ENCODE results near the gene MN1. TPM values are rescaled to one million over a fixed set of nuclear protein-coding genes. Genes with fewer than 3 reads are reported as not detected.

MN1 gene
- total and polyA plus RNA-seq, 2 donors (not counting 1 experiment from before 2014, with no cell fraction given), result 0.02 to 0.12 TPM

DNA sequence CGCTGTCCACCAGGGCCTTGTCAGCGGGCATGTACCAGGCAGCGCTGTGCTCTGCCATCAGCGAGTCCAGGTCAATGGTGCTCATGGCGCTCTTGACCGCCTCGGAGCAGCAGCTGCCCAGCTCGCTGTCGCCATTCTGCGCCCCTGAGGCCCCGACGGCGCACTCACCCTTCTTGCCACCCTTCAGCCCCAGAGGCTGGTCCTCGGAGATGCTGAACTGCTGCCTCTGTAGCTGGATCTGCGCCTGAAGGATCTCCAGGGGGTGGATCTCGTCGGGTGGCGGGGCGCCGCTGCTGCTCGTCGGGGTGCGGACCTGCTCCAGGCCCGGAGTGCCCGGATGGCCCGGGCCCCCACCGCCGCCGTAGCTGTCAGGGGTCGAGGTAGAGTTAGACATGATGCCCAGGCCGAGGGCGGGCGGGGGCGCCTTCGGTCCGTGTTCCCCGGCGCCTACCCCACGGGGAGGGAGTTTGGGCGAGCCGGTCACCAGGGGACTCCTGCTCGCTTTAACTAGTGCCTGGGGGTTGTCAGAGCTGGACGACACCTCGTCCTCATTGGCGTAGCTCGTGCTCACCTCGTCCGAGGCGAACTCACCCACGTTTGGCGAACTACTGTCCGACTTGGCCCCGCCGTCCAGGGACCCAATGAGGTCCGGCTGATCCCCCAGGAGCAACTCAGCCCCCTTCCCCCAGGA is 4.6 kb downstream of the MN1 start:
- no peaks in the 10 kb centered on the region for H3K36me3 ChIP-seq (replicated peaks in 1 of 2; ENCODE audit: control extremely low read depth in 1 of 2, control insufficient read depth in 1 of 2, extremely low read depth in 1 of 2, insufficient read depth in 2 of 2, low read length in 1 of 2)
- no peaks in the 10 kb centered on the region for H4K20me1 ChIP-seq (ENCODE audit: control insufficient read depth, insufficient read depth, low read length, poor library complexity, severe bottlenecking)
- H3K4me3 ChIP-seq (ENCODE audit: control extremely low read depth in 1 of 5, extremely low read depth in 1 of 5, insufficient read depth in 1 of 5, low read depth in 2 of 5, low read length in 4 of 5), result no peak overlapping the region
- intact Hi-C loops (cut with micrococcal nuclease), result no loop called here
- H3K4me1 ChIP-seq (ENCODE audit: control insufficient read depth in 2 of 2, insufficient read depth in 2 of 2, low read length in 2 of 2), result peaks cover 7 to 9% of the 10 kb centered on the region in 2 donors
- H3K4me1 Mint-ChIP-seq, result peaks cover 1% of the 10 kb centered on the region
- POLR2A ChIA-PET, result no interaction called here
- no peak overlapping the region for H2AFZ ChIP-seq (ENCODE audit: insufficient read depth, low read depth, low read length, poor library complexity, severe bottlenecking)
- H3K9ac ChIP-seq (ENCODE audit: low read length), result no peak overlapping the region
- H3K79me2 ChIP-seq (ENCODE audit: control insufficient read depth, insufficient read depth, low read length), result no peaks in the 10 kb centered on the region
- ATAC-seq (ENCODE audit: low read depth), result no peak
- no peak for DNase-seq
- CTCF ChIA-PET, result no interaction called here
- H3K27ac ChIP-seq (ENCODE audit: low read length in 2 of 2), result no peak overlapping the region
- H3K4me2 ChIP-seq (replicated peaks; ENCODE audit: low read depth, low read length, poor library complexity, severe bottlenecking), result no peak overlapping the region
- H3K9me3 ChIP-seq (ENCODE audit: control extremely low read depth in 1 of 3, control insufficient read depth in 2 of 3, insufficient read depth in 1 of 3, low read length in 2 of 3), result no peaks in the 10 kb centered on the region
- WGBS (ENCODE audit: insufficient coverage), result 96% methylated on average over 54 of the region's 55 CpGs
- no peak for TF ChIP-seq EZH2 (IDR thresholded peaks at IDR 0.05; ENCODE audit: borderline replicate concordance, insufficient read depth, low read depth, low read length, poor library complexity, severe bottlenecking)
- TF ChIP-seq, protein P1, sequence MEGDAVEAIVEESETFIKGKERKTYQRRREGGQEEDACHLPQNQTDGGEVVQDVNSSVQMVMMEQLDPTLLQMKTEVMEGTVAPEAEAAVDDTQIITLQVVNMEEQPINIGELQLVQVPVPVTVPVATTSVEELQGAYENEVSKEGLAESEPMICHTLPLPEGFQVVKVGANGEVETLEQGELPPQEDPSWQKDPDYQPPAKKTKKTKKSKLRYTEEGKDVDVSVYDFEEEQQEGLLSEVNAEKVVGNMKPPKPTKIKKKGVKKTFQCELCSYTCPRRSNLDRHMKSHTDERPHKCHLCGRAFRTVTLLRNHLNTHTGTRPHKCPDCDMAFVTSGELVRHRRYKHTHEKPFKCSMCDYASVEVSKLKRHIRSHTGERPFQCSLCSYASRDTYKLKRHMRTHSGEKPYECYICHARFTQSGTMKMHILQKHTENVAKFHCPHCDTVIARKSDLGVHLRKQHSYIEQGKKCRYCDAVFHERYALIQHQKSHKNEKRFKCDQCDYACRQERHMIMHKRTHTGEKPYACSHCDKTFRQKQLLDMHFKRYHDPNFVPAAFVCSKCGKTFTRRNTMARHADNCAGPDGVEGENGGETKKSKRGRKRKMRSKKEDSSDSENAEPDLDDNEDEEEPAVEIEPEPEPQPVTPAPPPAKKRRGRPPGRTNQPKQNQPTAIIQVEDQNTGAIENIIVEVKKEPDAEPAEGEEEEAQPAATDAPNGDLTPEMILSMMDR (IDR thresholded peaks at IDR 0.05), result no peak
- peaks cover 0 to 13% (median 3%) of the 10 kb centered on the region in 4 experiments for H3K27me3 ChIP-seq (replicated peaks in 1 of 4; ENCODE audit: control extremely low read depth in 1 of 4, control insufficient read depth in 3 of 4, insufficient read depth in 4 of 4, low read length in 3 of 4)
- H3K9me3 Mint-ChIP-seq (ENCODE audit: insufficient read depth), result no peaks in the 10 kb centered on the region
- no peak overlapping the region for H3K4me3 Mint-ChIP-seq
- no peak overlapping the region for H3K27ac Mint-ChIP-seq
- peaks cover 4% of the 10 kb centered on the region for H3K27me3 Mint-ChIP-seq

DNA sequence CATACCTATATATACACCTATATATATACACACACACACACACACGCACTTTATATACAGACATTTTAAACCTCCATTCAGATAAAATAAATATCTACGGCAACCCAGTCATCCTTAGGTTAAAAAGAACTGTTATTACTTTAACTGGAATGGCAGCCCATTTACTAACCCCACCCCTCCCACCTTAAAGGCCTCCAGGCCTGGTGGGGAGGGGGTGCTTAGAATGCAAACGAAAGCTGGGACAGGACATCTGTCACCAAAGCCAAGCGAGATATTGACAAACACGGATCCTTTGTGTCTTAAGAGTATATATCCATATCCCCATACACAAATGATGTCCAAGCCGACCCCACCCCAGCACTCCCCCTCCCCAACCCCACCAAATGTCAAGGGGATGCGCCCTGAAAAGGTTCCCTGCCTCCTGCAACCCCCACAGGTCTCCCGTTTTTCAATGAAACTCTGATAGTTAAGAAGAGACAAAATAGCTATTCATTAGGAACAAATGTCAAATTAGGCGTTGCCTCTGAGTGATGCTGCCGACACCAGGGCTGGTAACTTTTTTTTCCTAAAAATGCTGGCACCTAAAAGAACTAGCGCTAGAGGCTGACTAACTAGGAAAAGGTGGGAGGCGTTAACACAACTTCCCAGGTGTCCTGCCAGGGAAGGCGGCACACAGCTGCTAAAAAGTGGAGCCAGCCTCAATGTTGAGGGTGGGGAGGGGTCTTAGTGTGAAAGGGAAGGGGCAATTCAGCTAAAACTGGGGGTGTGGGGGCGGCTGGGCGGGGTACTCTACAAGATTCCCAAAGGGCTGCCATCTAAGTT is 5.6 kb downstream of the MN1 start:
- Histone ChIP-seq H3K27me3 (replicated peaks in 1 of 4; ENCODE audit: control extremely low read depth in 1 of 4, control insufficient read depth in 3 of 4, insufficient read depth in 4 of 4, low read length in 3 of 4) (peaks cover 0 to 13% (median 3%) of the 10 kb centered on the region in 4 experiments), H3K9me3 (ENCODE audit: control extremely low read depth in 1 of 3, control insufficient read depth in 2 of 3, insufficient read depth in 1 of 3, low read length in 2 of 3) (no peaks in the 10 kb centered on the region), H3K36me3 (replicated peaks in 1 of 2; ENCODE audit: control extremely low read depth in 1 of 2, control insufficient read depth in 1 of 2, extremely low read depth in 1 of 2, insufficient read depth in 2 of 2, low read length in 1 of 2) (no peaks in the 10 kb centered on the region), H4K20me1 (ENCODE audit: control insufficient read depth, insufficient read depth, low read length, poor library complexity, severe bottlenecking) (no peaks in the 10 kb centered on the region), H3K4me1 (ENCODE audit: control insufficient read depth in 2 of 2, insufficient read depth in 2 of 2, low read length in 2 of 2) (peaks cover 7 to 8% of the 10 kb centered on the region in 2 donors), H3K4me2 (replicated peaks; ENCODE audit: low read depth, low read length, poor library complexity, severe bottlenecking) (no peak overlapping the region), H3K79me2 (ENCODE audit: control insufficient read depth, insufficient read depth, low read length) (no peaks in the 10 kb centered on the region), H3K9ac (ENCODE audit: low read length) (no peak overlapping the region), H3K4me3 (ENCODE audit: control extremely low read depth in 1 of 5, extremely low read depth in 1 of 5, insufficient read depth in 1 of 5, low read depth in 2 of 5, low read length in 4 of 5) (no peak overlapping the region), H3K27ac (ENCODE audit: low read length in 2 of 2) (no peak overlapping the region), H2AFZ (ENCODE audit: insufficient read depth, low read depth, low read length, poor library complexity, severe bottlenecking) (no peak overlapping the region)
- Mint-ChIP-seq H3K4me1 (no peaks in the 10 kb centered on the region), H3K27ac (no peak overlapping the region), H3K4me3 (no peak overlapping the region), H3K27me3 (peaks cover 10% of the 10 kb centered on the region), H3K9me3 (ENCODE audit: insufficient read depth) (no peaks in the 10 kb centered on the region)
- TF ChIP-seq, protein P1 (IDR thresholded peaks at IDR 0.05), result no peak
- TF ChIP-seq EZH2 (IDR thresholded peaks at IDR 0.05; ENCODE audit: borderline replicate concordance, insufficient read depth, low read depth, low read length, poor library complexity, severe bottlenecking), result no peak
- intact Hi-C loops (cut with micrococcal nuclease), result no loop called here
- WGBS (ENCODE audit: insufficient coverage), result 86% methylated on average over 5 of the region's 15 CpGs
- DNase-seq (no peak), ATAC-seq (ENCODE audit: low read depth) (no peak)
- POLR2A ChIA-PET, result no interaction called here
- CTCF ChIA-PET, result no interaction called here
